Measurements from ENCODE around the gene TOPORS.

The TOPORS gene

GRCh38 chr9:32573821-32574220, 21.4 kb upstream of the TOPORS start:
- Histone ChIP-seq H3K27ac (no peak overlapping the region), H3K9me3 (ENCODE audit: control insufficient read depth, low read length) (no peaks in the 10 kb centered on the region), H3K79me2 (peaks cover 9% of the 10 kb centered on the region), H3K9ac (no peak overlapping the region), H3K4me2 (ENCODE audit: low read length) (no peak overlapping the region), H3K4me1 (peaks cover 5% of the 10 kb centered on the region), H3K27me3 (ENCODE audit: control insufficient read depth, insufficient read depth, low read length) (no peaks in the 10 kb centered on the region), H2AFZ (peak overlapping the region; percentile 85), H3K36me3 (ENCODE audit: control insufficient read depth, insufficient read depth, low read length) (no peaks in the 10 kb centered on the region), H3K4me3 (ENCODE audit: low read depth, low read length) (no peak overlapping the region)
- TF ChIP-seq CTCF (IDR thresholded peaks at IDR 0.05), result no peak

GRCh38 chr9:32572900-32573523, 20.6 kb upstream of the TOPORS start, which contains the start of gene NDUFB6:
TSS of gene NDUFB6 (minus strand) at chr9:32573159. CDS start at chr9:32573060, 99 bp downstream.
- H3K27ac ChIP-seq, result peak within 1 kb of the TSS; percentile 80
- peak within 1 kb of the TSS; percentile 85 for H2AFZ ChIP-seq
- H3K4me1 ChIP-seq, result peaks cover 5% of the 10 kb centered on the region
- H3K9me3 ChIP-seq (ENCODE audit: control insufficient read depth, low read length), result no peaks in the 10 kb centered on the region
- H3K27me3 ChIP-seq (ENCODE audit: control insufficient read depth, insufficient read depth, low read length), result no peaks in the 10 kb centered on the region
- peak within 1 kb of the TSS; percentile 86 for H3K4me3 ChIP-seq (ENCODE audit: low read depth, low read length)
- H3K79me2 ChIP-seq, result peaks cover 9% of the 10 kb centered on the region
- peak within 1 kb of the TSS; percentile 69 for H3K4me2 ChIP-seq (ENCODE audit: low read length)
- no peak for TF ChIP-seq CTCF (IDR thresholded peaks at IDR 0.05)
- peak within 1 kb of the TSS; percentile 43 for H3K9ac ChIP-seq
- no peaks in the 10 kb centered on the region for H3K36me3 ChIP-seq (ENCODE audit: control insufficient read depth, insufficient read depth, low read length)

- Histone ChIP-seq H3K27me3 (ENCODE audit: control insufficient read depth, insufficient read depth, low read length) (no peaks in the 10 kb centered on the region), H3K4me1 (peaks cover 5% of the 10 kb centered on the region), H3K79me2 (peaks cover 9% of the 10 kb centered on the region), H3K9me3 (ENCODE audit: control insufficient read depth, low read length) (no peaks in the 10 kb centered on the region), H3K27ac (peak overlapping the region; percentile 80), H3K4me2 (ENCODE audit: low read length) (peak overlapping the region; percentile 69), H3K4me3 (ENCODE audit: low read depth, low read length) (peak overlapping the region; percentile 86), H3K36me3 (ENCODE audit: control insufficient read depth, insufficient read depth, low read length) (no peaks in the 10 kb centered on the region), H2AFZ (peak overlapping the region; percentile 85), H3K9ac (no peak overlapping the region)
- TF ChIP-seq CTCF (IDR thresholded peaks at IDR 0.05), result peak; percentile 45
Measured at GRCh38 chr9:32571969-32572899, 19.8 kb upstream of the TOPORS start.

GRCh38 chr9:32570262-32570661, 17.9 kb upstream of the TOPORS start:
- no peak overlapping the region for H3K4me3 ChIP-seq (ENCODE audit: low read depth, low read length)
- no peaks in the 10 kb centered on the region for H3K36me3 ChIP-seq (ENCODE audit: control insufficient read depth, insufficient read depth, low read length)
- peak overlapping the region; percentile 9 for H3K4me2 ChIP-seq (ENCODE audit: low read length)
- no peak overlapping the region for H3K27ac ChIP-seq
- H3K9ac ChIP-seq, result no peak overlapping the region
- no peaks in the 10 kb centered on the region for H3K27me3 ChIP-seq (ENCODE audit: control insufficient read depth, insufficient read depth, low read length)
- peaks cover 5% of the 10 kb centered on the region for H3K4me1 ChIP-seq
- no peaks in the 10 kb centered on the region for H3K9me3 ChIP-seq (ENCODE audit: control insufficient read depth, low read length)
- H2AFZ ChIP-seq, result no peak overlapping the region
- no peak for TF ChIP-seq CTCF (IDR thresholded peaks at IDR 0.05)
- H3K79me2 ChIP-seq, result peaks cover 14% of the 10 kb centered on the region

Data from parathyroid adenoma (tissue), 2 donors.